Bronchial epithelial cell (primary cell): ENCODE data around the gene P4HB. TPM values are rescaled to one million over a fixed set of nuclear protein-coding genes. Genes with fewer than 3 reads are reported as not detected.

Source experiments
- DNase-seq: peaks from one replicate; pipeline ENCODE4 v3.0.0-alpha.2; 2010; ENCODE audit warnings: low read depth
- FAIRE-seq: peaks from 2 replicates; lab custom pipeline; 2011; peaks lifted over from hg19 to GRCh38; lab: Jason Lieb, UNC
- H3K27me3 ChIP-seq: 2 replicates; pipeline ENCODE4 v1.5.1; 2011; ENCODE audit warnings: low read length; ENCODE audit not compliant: control insufficient read depth, insufficient read depth
- H3K36me3 ChIP-seq: 2 replicates; pipeline ENCODE4 v1.5.1; 2011; ENCODE audit warnings: low read length; ENCODE audit not compliant: control insufficient read depth, insufficient read depth
- H3K4me3 ChIP-seq: 2 replicates; pipeline ENCODE4 v1.5.1; 2011; ENCODE audit warnings: mild to moderate bottlenecking, low read depth, low read length, control low read depth
- total RNA-seq: library from RNA; depleted of rRNA; stranded (reverse); fragments of >200 nt; gene quantifications from 2 replicates; pipeline ENCODE4 v1.2.1, GENCODE V29; 2014
- TF ChIP-seq, protein P1 (sequence below): IDR thresholded peaks from 2 replicates; pipeline ENCODE4 v1.5.1; 2011; ENCODE audit warnings: mild to moderate bottlenecking, moderate library complexity, low read length, control low read depth, inconsistent platforms; ENCODE audit not compliant: insufficient read depth, severe bottlenecking

Gene P4HB
- total RNA-seq, 1 donor from 2014 or later: 673 TPM

DNA sequence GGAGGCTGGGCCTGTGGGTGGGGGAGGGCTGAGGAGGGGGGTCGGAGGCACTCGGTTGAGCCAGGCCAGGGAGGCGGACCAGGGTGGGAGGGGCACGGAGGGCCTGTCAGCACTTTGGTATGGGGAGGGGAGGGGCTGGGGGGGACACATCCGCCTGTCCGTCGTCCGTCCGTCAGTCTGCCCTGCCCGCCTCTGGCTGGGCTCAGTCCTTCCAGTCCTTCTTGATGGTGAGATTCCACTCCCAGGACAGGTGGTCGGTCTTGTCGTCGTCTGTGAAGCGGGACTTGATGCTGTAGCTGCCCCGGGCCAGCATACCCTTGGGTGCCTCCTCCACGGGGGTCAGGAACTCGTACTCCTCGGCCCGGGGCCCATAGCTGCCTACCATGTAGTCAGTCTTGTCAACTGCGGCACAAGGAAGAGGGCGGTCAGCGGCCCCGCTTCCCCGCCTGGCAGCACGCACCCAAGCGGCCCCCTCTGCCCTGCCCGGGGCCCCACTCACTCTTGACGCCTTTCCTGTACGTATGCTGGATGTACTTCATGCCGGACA lies 8.4 kb upstream of the P4HB start:
- no peak for FAIRE-seq
- TF ChIP-seq, protein P1, sequence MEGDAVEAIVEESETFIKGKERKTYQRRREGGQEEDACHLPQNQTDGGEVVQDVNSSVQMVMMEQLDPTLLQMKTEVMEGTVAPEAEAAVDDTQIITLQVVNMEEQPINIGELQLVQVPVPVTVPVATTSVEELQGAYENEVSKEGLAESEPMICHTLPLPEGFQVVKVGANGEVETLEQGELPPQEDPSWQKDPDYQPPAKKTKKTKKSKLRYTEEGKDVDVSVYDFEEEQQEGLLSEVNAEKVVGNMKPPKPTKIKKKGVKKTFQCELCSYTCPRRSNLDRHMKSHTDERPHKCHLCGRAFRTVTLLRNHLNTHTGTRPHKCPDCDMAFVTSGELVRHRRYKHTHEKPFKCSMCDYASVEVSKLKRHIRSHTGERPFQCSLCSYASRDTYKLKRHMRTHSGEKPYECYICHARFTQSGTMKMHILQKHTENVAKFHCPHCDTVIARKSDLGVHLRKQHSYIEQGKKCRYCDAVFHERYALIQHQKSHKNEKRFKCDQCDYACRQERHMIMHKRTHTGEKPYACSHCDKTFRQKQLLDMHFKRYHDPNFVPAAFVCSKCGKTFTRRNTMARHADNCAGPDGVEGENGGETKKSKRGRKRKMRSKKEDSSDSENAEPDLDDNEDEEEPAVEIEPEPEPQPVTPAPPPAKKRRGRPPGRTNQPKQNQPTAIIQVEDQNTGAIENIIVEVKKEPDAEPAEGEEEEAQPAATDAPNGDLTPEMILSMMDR: no peak
- Histone ChIP-seq H3K4me3 (no peak overlapping the region), H3K27me3 (no peaks in the 10 kb centered on the region), H3K36me3 (peaks cover 30% of the 10 kb centered on the region)
- peak; percentile 54 for DNase-seq

GRCh38 chr17:81867991-81868673 lies 7.8 kb upstream of the P4HB start:
- H3K27me3 ChIP-seq: no peaks in the 10 kb centered on the region
- H3K36me3 ChIP-seq: peaks cover 33% of the 10 kb centered on the region
- DNase-seq: no peak
- no peak for FAIRE-seq
- TF ChIP-seq, protein P1: no peak
- no peak overlapping the region for H3K4me3 ChIP-seq

- DNase-seq: no peak
- H3K36me3 ChIP-seq: peaks cover 34% of the 10 kb centered on the region
These were observed 7.0 kb upstream of the P4HB start for GRCh38 chr17:81867170-81867990.

DNA sequence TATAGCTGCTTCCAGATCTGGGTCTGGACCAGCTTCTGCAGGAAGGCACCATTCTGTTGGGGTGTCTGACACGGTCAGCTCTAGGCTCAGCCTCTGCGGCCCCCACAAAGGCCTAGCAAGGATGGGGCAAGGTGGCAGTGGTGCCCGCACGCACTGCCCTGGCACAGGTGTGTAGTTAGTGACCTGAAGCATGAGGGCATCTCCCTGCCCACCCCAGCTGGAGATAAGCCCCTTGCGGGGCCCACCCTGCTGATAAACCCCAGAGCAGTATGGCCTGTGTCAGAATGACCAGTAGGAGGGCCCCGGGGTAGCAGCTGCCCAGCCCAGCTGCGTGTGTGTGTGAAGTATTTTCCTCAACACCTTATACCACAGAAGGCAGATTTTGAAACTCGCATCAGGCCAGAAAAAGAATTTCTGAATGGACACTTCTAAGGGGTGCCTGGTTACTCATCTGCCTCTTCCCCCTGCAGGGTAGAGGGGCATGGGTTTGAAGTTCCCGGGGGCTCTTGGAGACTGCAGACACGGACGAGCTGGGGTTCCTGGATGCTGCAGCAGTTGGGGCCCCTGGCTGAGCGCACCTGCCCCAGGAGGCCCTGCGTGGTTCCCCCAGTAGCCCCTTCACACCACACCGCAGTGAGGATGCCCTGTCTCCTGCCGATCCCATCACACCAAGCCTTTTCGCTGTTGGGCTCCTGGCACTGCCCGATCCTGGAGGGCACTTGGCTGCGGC lies 6.3 kb upstream of the P4HB start:
- Histone ChIP-seq H3K4me3 (no peak overlapping the region), H3K27me3 (no peaks in the 10 kb centered on the region), H3K36me3 (peaks cover 34% of the 10 kb centered on the region)
- TF ChIP-seq, protein P1: no peak
- DNase-seq: no peak
- no peak for FAIRE-seq

More at GRCh38 chr17:81867170-81867990, 7.0 kb upstream of the P4HB start:
- FAIRE-seq: no peak
- no peak overlapping the region for H3K4me3 ChIP-seq
- no peaks in the 10 kb centered on the region for H3K27me3 ChIP-seq
- TF ChIP-seq, protein P1: no peak

DNA sequence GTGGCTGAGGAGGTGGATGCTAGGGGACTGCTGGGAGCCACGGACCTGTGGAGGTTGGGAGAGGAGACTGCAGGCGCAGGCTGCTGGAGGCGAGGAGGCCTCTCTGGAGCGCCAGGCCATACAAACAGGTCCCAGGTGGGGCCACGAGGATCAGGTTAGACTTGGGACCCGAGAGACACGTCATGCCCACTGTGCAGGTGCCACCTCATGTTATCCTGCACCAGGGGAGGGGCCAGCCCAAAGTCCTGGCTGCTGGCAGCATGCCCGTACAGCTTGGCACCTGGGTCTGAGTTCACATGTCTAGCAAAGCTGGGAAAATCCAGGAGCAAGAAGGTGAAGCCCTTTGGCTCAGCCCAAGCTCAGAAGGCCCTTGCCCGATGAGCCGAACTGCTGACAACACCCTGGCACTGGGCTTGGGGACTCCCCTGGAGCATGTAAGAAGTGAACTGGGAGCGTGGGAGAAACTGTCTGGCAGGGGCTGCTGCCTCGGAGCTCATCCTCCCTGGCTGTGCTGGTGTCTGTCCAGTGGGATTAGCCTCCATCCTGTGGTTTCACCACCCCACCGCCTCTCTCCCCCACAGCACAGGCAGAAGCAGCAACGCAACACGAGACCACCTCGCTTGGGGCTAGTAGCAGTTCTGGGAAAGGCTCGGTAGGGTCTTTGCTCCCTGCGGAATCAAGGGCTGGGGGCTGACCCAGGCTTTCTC lies 5.6 kb upstream of the P4HB start:
- TF ChIP-seq, protein P1: no peak
- H3K4me3 ChIP-seq: no peak overlapping the region
- peaks cover 34% of the 10 kb centered on the region for H3K36me3 ChIP-seq
- no peaks in the 10 kb centered on the region for H3K27me3 ChIP-seq
- FAIRE-seq (no peak), DNase-seq (no peak)
